GM12865 (cell line): ENCODE data around the gene ABCG2.

Experiments
- DNase-seq: peaks from one replicate; pipeline ENCODE4 v3.0.0; 2010; ENCODE audit warnings: low read depth
- H3K4me3 ChIP-seq: 2 replicates; pipeline ENCODE4 v1.5.1; 2011; ENCODE audit warnings: mild to moderate bottlenecking, low read depth, low read length, control low read depth
- CTCF ChIP-seq: IDR thresholded peaks from 2 replicates; pipeline ENCODE4 v1.5.1; 2011; ENCODE audit warnings: low read length, control low read depth, low read depth, inconsistent platforms; ENCODE audit not compliant: insufficient read depth; ENCODE audit errors: missing control alignments

The ABCG2 gene

GRCh38 chr4:88158489-88159228 is at the start of gene ABCG2:
ABCG2 (minus strand) TSS chr4:88158639; CDS start chr4:88139995, 18,644 bp downstream.
- peak within 1 kb of the TSS; percentile 54 for H3K4me3 ChIP-seq
- DNase-seq = peak; percentile 26
- TF ChIP-seq CTCF = no peak

- H3K4me3 ChIP-seq = no peak overlapping the region
- no peak for TF ChIP-seq CTCF
- DNase-seq = no peak
These were observed 49.7 kb upstream of the ABCG2 start for GRCh38 chr4:88208156-88208555.

- H3K4me3 ChIP-seq = no peak overlapping the region
- no peak for TF ChIP-seq CTCF
- no peak for DNase-seq
These were observed 48.7 kb upstream of the ABCG2 start for GRCh38 chr4:88207171-88207570.

GRCh38 chr4:88204882-88205281 is 46.4 kb upstream of the ABCG2 start:
- no peak for TF ChIP-seq CTCF
- no peak for DNase-seq

GRCh38 chr4:88202443-88202842 is 44.0 kb upstream of the ABCG2 start:
- no peak overlapping the region for H3K4me3 ChIP-seq
- DNase-seq = no peak
- TF ChIP-seq CTCF = no peak

More at GRCh38 chr4:88204882-88205281, 46.4 kb upstream of the ABCG2 start:
- H3K4me3 ChIP-seq = no peak overlapping the region

- no peak for DNase-seq
- H3K4me3 ChIP-seq = no peak overlapping the region
- no peak for TF ChIP-seq CTCF
These were observed 41.7 kb upstream of the ABCG2 start for GRCh38 chr4:88200186-88200585.
